Peyer's patch (tissue), 4 donors: ENCODE results near the gene KCNJ2. TPM values are rescaled to one million over a fixed set of nuclear protein-coding genes. Genes with fewer than 3 reads are reported as not detected.

ENCODE experiments used
- DNase-seq, 3 donors: peaks; one replicate each; pipeline ENCODE4 v3.0.0-alpha.2; 2017 to 2019
- H3K27ac ChIP-seq, 4 donors: fragments of 200-600 bp; sonication (generic); one replicate each; pipeline ENCODE4 v1.5.1; 2016 to 2019
- H3K27me3 ChIP-seq, 2 donors: fragments of 200-600 bp; sonication (generic); one replicate each; pipeline ENCODE4 v1.5.1; 2019
- H3K36me3 ChIP-seq, 3 donors: fragments of 200-600 bp; sonication (generic); one replicate each; pipeline ENCODE4 v1.5.1; 2016 to 2019
- H3K4me1 ChIP-seq, 4 donors: fragments of 200-600 bp; sonication (generic); one replicate each; pipeline ENCODE4 v1.5.1; 2016 to 2019
- H3K4me3 ChIP-seq, 4 donors: fragments of 200-600 bp; sonication (generic); 1 replicate in 3 of 4; 2 replicates in 1 of 4; pipeline ENCODE4 v1.5.1; 2016 to 2019; ENCODE audit warnings: mild to moderate bottlenecking in 1 of 4
- H3K9me3 ChIP-seq, 4 donors: fragments of 200-600 bp; sonication (generic); one replicate each; pipeline ENCODE4 v1.5.1; 2016 to 2019; ENCODE audit warnings: mild to moderate bottlenecking in 1 of 4
- POLR2A ChIP-seq, 2 donors: fragments of 450-650 bp; IDR thresholded peaks; one replicate each; pipeline ENCODE4 v1.5.1; 2017; ENCODE audit warnings: antibody characterized with exemption in 2 of 2, mild to moderate bottlenecking in 2 of 2, moderate library complexity in 2 of 2
- total RNA-seq, 4 donors: library from RNA; depleted of rRNA; stranded (reverse); fragments of >200 nt; gene quantifications; one replicate each; pipeline ENCODE4 v1.1.0, GENCODE V29; 2016
- TF ChIP-seq, protein P1 (sequence below), 6 experiments: fragments of 450-650 bp in 4 of 6; fragments of 200-600 bp in 2 of 6; sonication (generic) in 1 of 6; IDR thresholded peaks; one replicate each; pipeline ENCODE4 v1.5.1; 2017 to 2019; ENCODE audit warnings: antibody characterized with exemption in 6 of 6, mild to moderate bottlenecking in 3 of 6, moderate library complexity in 1 of 6

KCNJ2 gene
- total RNA-seq, 4 donors from 2014 or later = 0.70 to 7.4 (median 3.0) TPM

DNA sequence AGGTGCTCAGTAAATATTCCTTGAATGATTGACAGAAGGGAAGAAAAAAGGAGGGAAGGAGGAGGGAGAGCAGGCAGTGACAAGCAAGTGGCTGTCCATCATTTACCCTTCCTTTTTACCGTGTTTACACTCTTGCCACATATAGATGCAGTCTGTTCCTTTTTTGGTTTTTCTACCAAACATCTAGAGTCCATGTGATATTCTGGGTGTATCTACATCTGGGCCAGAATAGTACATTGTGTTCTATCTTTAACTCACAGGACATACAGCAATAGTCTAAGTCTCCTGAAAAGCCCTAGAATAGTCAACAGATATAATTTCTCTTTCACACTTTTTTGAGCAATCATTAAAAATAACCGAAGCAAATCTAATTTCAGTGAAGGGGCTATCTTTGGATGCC, 33.5 kb downstream of the KCNJ2 start:
- no peak for TF ChIP-seq POLR2A (IDR thresholded peaks at IDR 0.05)
- TF ChIP-seq, protein P1, sequence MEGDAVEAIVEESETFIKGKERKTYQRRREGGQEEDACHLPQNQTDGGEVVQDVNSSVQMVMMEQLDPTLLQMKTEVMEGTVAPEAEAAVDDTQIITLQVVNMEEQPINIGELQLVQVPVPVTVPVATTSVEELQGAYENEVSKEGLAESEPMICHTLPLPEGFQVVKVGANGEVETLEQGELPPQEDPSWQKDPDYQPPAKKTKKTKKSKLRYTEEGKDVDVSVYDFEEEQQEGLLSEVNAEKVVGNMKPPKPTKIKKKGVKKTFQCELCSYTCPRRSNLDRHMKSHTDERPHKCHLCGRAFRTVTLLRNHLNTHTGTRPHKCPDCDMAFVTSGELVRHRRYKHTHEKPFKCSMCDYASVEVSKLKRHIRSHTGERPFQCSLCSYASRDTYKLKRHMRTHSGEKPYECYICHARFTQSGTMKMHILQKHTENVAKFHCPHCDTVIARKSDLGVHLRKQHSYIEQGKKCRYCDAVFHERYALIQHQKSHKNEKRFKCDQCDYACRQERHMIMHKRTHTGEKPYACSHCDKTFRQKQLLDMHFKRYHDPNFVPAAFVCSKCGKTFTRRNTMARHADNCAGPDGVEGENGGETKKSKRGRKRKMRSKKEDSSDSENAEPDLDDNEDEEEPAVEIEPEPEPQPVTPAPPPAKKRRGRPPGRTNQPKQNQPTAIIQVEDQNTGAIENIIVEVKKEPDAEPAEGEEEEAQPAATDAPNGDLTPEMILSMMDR (IDR thresholded peaks at IDR 0.05) = no peak
- Histone ChIP-seq H3K27me3 (no peaks in the 10 kb centered on the region), H3K9me3 (no peaks in the 10 kb centered on the region), H3K4me1 (no peaks in the 10 kb centered on the region), H3K36me3 (no peaks in the 10 kb centered on the region), H3K4me3 (no peak overlapping the region), H3K27ac (no peak overlapping the region)
- no peak for DNase-seq

- H3K27ac ChIP-seq = no peak overlapping the region
- DNase-seq = no peak
- TF ChIP-seq, protein P1 (IDR thresholded peaks at IDR 0.05) = no peak
- no peak for TF ChIP-seq POLR2A (IDR thresholded peaks at IDR 0.05)
- no peaks in the 10 kb centered on the region for H3K27me3 ChIP-seq
- no peaks in the 10 kb centered on the region for H3K36me3 ChIP-seq
- no peaks in the 10 kb centered on the region for H3K4me1 ChIP-seq
- no peak overlapping the region for H3K4me3 ChIP-seq
- H3K9me3 ChIP-seq = no peaks in the 10 kb centered on the region
Observed at GRCh38 chr17:70204431-70204830, 35.1 kb downstream of the KCNJ2 start.

DNA sequence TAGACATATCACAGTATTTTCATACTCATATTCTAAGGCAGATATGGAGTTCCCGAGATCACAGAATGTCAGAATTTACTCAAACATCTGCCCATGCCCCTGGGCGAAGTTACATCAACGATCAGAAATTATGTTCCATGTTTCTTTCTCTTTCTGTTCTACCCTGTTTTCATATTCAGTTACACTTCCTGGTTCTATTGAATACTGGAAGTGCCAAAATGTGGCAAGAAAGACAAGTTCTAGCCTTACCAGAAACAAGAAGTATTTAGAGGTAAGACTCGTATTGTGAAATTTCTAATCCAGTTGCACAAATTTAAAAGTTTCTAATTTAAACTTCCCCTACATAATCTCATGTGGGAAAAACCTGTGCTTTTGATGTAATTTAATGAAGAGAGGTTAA, 36.1 kb downstream of the KCNJ2 start:
- no peaks in the 10 kb centered on the region for H3K36me3 ChIP-seq
- no peaks in the 10 kb centered on the region for H3K4me1 ChIP-seq
- DNase-seq = no peak
- TF ChIP-seq, protein P1 (IDR thresholded peaks at IDR 0.05) = no peak
- no peak for TF ChIP-seq POLR2A (IDR thresholded peaks at IDR 0.05)
- H3K27me3 ChIP-seq = no peaks in the 10 kb centered on the region
- no peak overlapping the region for H3K4me3 ChIP-seq
- H3K9me3 ChIP-seq = no peaks in the 10 kb centered on the region
- no peak overlapping the region for H3K27ac ChIP-seq

DNA sequence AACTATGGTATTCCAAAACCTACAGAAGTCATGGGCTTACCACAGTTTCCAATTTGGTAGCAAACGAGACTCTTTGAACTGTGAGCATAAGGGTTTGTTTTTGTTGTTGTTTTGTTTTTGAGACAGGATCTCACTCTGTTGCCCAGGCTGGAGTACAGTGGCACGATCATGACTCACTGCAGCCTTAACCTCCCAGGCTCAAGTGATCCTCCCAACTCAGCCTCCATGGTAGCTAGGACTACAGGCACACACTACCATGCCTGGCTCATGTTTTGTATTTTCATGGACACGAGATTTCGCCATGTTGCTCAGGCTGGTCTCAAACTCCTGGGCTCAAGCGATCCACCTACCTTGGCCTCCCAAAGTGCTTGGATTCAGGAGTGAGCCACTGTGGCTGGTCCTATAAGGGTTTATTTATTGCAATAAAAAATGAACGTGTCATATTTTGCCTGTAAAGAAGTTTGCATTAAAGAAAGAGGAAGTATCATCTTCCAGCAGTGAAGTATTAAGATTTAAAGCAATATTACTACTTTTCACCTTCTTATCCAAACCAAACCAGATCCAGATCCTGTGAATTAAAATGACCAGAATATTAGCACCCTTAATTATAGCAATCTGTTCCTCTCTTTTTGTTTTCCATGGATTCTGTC, 37.2 kb downstream of the KCNJ2 start:
- Histone ChIP-seq H3K4me3 (no peak overlapping the region), H3K9me3 (no peaks in the 10 kb centered on the region), H3K4me1 (no peaks in the 10 kb centered on the region), H3K27ac (no peak overlapping the region), H3K27me3 (no peaks in the 10 kb centered on the region), H3K36me3 (no peaks in the 10 kb centered on the region)
- no peak for TF ChIP-seq POLR2A (IDR thresholded peaks at IDR 0.05)
- TF ChIP-seq, protein P1 (IDR thresholded peaks at IDR 0.05) = no peak
- DNase-seq = no peak

- TF ChIP-seq POLR2A (IDR thresholded peaks at IDR 0.05) = no peak
- TF ChIP-seq, protein P1 (IDR thresholded peaks at IDR 0.05) = no peak
- no peak overlapping the region for H3K4me3 ChIP-seq
- no peaks in the 10 kb centered on the region for H3K27me3 ChIP-seq
- no peaks in the 10 kb centered on the region for H3K9me3 ChIP-seq
- H3K27ac ChIP-seq = no peak overlapping the region
- no peaks in the 10 kb centered on the region for H3K36me3 ChIP-seq
- no peaks in the 10 kb centered on the region for H3K4me1 ChIP-seq
- DNase-seq = no peak
Observed at GRCh38 chr17:70207184-70207583, 37.9 kb downstream of the KCNJ2 start.
